B cell (primary cell): Measurements from ENCODE around the gene TTLL11. TPM values are rescaled to one million over a fixed set of nuclear protein-coding genes. Genes with fewer than 3 reads are reported as not detected.

ENCODE experiments used
- ATAC-seq: fragments of 200-7000 bp; cut with Tn5 transposase; one replicate; pipeline ENCODE4 v1.10.0; 2021; ENCODE audit warnings: low read depth, mild to moderate bottlenecking, moderate number of reproducible peaks, moderate library complexity
- CTCF ChIA-PET: fragments of 350-600 bp; sonication (Branson Sonifier 250); formaldehyde crosslinking; loops from one replicate; lab custom pipeline; 2021; ENCODE audit warnings: antibody characterized with exemption, inconsistent platforms; lab: Charles Lee
- POLR2A ChIA-PET: fragments of 350-600 bp; sonication (Branson Sonifier 250); formaldehyde crosslinking; loops from one replicate; lab custom pipeline; 2021; ENCODE audit warnings: antibody characterized with exemption; lab: Charles Lee
- DNase-seq: peaks from one replicate; pipeline ENCODE4 v3.0.0; 2013
- H2AFZ ChIP-seq: 2 replicates; pipeline ENCODE4 v1.6.1; 2012; ENCODE audit warnings: mild to moderate bottlenecking, low read depth, low read length; ENCODE audit not compliant: insufficient read depth, poor library complexity, severe bottlenecking
- H3K27ac ChIP-seq, 2 donors: 1 replicate in 1 of 2; 2 replicates in 1 of 2; pipeline ENCODE4 v1.5.1; 2012 to 2013; ENCODE audit warnings: low read length in 2 of 2, mild to moderate bottlenecking in 2 of 2, moderate library complexity in 1 of 2
- H3K27me3 ChIP-seq, 4 experiments: fragments of 200-600 bp in 1 of 4; sonication (generic) in 1 of 4; replicated peaks in 1 of 4; 1 replicate in 2 of 4; 2 replicates in 2 of 4; pipeline versions ENCODE4 v1.6.1 to v1.7.0; 2013 to 2016; ENCODE audit warnings: low read length in 3 of 4, mild to moderate bottlenecking in 2 of 4, mixed read lengths in 1 of 4, moderate library complexity in 1 of 4; ENCODE audit not compliant: insufficient read depth in 4 of 4, control insufficient read depth in 3 of 4; ENCODE audit errors: control extremely low read depth in 1 of 4
- H3K36me3 ChIP-seq, 2 experiments: replicated peaks in 1 of 2; 1 replicate in 1 of 2; 2 replicates in 1 of 2; pipeline versions ENCODE4 v1.6.1 to v1.7.1; 2013; ENCODE audit warnings: low read length in 1 of 2; ENCODE audit not compliant: insufficient read depth in 2 of 2, control insufficient read depth in 1 of 2; ENCODE audit errors: control extremely low read depth in 1 of 2, extremely low read depth in 1 of 2
- H3K4me1 ChIP-seq, 2 donors: fragments of 200-600 bp in 1 of 2; sonication (generic) in 1 of 2; 1 replicate in 1 of 2; 2 replicates in 1 of 2; pipeline versions ENCODE4 v1.5.1 to v1.6.1; 2013 to 2017; ENCODE audit warnings: low read length in 2 of 2; ENCODE audit not compliant: control insufficient read depth in 2 of 2, insufficient read depth in 2 of 2
- H3K4me2 ChIP-seq: replicated peaks from 2 replicates; pipeline ENCODE3; 2012; ENCODE audit warnings: mild to moderate bottlenecking, low read depth, low read length; ENCODE audit not compliant: poor library complexity, severe bottlenecking
- H3K4me3 ChIP-seq, 5 experiments: fragments of 200-600 bp in 1 of 5; sonication (generic) in 1 of 5; 1 replicate in 3 of 5; 2 replicates in 2 of 5; pipeline versions ENCODE4 v1.5.1 to v1.7.0; 2011 to 2016; ENCODE audit warnings: low read length in 4 of 5, mild to moderate bottlenecking in 4 of 5, low read depth in 2 of 5, control low read depth in 1 of 5, moderate library complexity in 1 of 5; ENCODE audit not compliant: insufficient read depth in 1 of 5; ENCODE audit errors: control extremely low read depth in 1 of 5, extremely low read depth in 1 of 5
- H3K79me2 ChIP-seq: fragments of 200-600 bp; sonication (generic); one replicate; pipeline ENCODE4 v1.6.0; 2016; ENCODE audit warnings: low read length; ENCODE audit not compliant: control insufficient read depth, insufficient read depth
- H3K9ac ChIP-seq: fragments of 200-600 bp; sonication (generic); 2 replicates; pipeline ENCODE4 v1.6.1; 2017; ENCODE audit warnings: mild to moderate bottlenecking, low read length, moderate library complexity
- H3K9me3 ChIP-seq, 3 donors: one replicate each; pipeline versions ENCODE4 v1.6.1 to v1.7.1; 2013; ENCODE audit warnings: low read length in 2 of 3; ENCODE audit not compliant: control insufficient read depth in 2 of 3, insufficient read depth in 1 of 3; ENCODE audit errors: control extremely low read depth in 1 of 3
- H4K20me1 ChIP-seq: 2 replicates; pipeline ENCODE4 v1.6.0; 2012; ENCODE audit warnings: mild to moderate bottlenecking, low read length; ENCODE audit not compliant: insufficient read depth, control insufficient read depth, poor library complexity, severe bottlenecking
- H3K27ac Mint-ChIP-seq: one replicate; pipeline ENCODE4 v1.8.0; 2021; ENCODE audit warnings: mixed read lengths
- H3K27me3 Mint-ChIP-seq: one replicate; pipeline ENCODE4 v1.8.0; 2021; ENCODE audit warnings: mixed read lengths
- H3K4me1 Mint-ChIP-seq: one replicate; pipeline ENCODE4 v1.8.0; 2021; ENCODE audit warnings: mixed read lengths
- H3K4me3 Mint-ChIP-seq: one replicate; pipeline ENCODE4 v1.8.0; 2021; ENCODE audit warnings: mixed read lengths
- H3K9me3 Mint-ChIP-seq: one replicate; pipeline ENCODE4 v1.8.0; 2022; ENCODE audit warnings: mixed read lengths; ENCODE audit not compliant: insufficient read depth
- EZH2 ChIP-seq: IDR thresholded peaks from 2 replicates; pipeline ENCODE4 v1.6.1; 2012; ENCODE audit warnings: borderline replicate concordance, low read depth, mild to moderate bottlenecking, moderate library complexity, low read length; ENCODE audit not compliant: insufficient read depth, poor library complexity, severe bottlenecking
- WGBS: methylation state at CpG from one replicate; pipeline ENCODE4 v1.1.5; 2013; ENCODE audit warnings: missing lambda C conversion rate; ENCODE audit not compliant: insufficient coverage; 5-methylcytosine and 5-hydroxymethylcytosine counted together
- intact Hi-C: fragments of 100-400 bp; cut with micrococcal nuclease; formaldehyde crosslinking; loops from one replicate; pipeline ENCODE4 v1.10.0; 2022
- polyA plus RNA-seq: library from polyadenylated mRNA; depleted of rRNA; stranded (reverse); fragments of >200 nt; gene quantifications from 2 replicates; pipeline ENCODE4 v1.2.3, GENCODE V29; 2012
- total RNA-seq, 2 donors: library from RNA; stranded (reverse); fragments of 120-200 nt in 1 of 2; gene quantifications; 1 replicate in 1 of 2; 2 replicates in 1 of 2; pipeline versions ENCODE4 v1.2.3 to v1.2.4, GENCODE V29; 2013 to 2022
- TF ChIP-seq, protein P1 (sequence below): fragments of 200-600 bp; IDR thresholded peaks from one replicate; pipeline ENCODE4 v1.8.0; 2022; ENCODE audit warnings: antibody characterized with exemption, mild to moderate bottlenecking

The TTLL11 gene
- total and polyA plus RNA-seq, 2 donors (not counting 1 experiment from before 2014, with no cell fraction given) = 3.6 to 3.8 TPM

DNA sequence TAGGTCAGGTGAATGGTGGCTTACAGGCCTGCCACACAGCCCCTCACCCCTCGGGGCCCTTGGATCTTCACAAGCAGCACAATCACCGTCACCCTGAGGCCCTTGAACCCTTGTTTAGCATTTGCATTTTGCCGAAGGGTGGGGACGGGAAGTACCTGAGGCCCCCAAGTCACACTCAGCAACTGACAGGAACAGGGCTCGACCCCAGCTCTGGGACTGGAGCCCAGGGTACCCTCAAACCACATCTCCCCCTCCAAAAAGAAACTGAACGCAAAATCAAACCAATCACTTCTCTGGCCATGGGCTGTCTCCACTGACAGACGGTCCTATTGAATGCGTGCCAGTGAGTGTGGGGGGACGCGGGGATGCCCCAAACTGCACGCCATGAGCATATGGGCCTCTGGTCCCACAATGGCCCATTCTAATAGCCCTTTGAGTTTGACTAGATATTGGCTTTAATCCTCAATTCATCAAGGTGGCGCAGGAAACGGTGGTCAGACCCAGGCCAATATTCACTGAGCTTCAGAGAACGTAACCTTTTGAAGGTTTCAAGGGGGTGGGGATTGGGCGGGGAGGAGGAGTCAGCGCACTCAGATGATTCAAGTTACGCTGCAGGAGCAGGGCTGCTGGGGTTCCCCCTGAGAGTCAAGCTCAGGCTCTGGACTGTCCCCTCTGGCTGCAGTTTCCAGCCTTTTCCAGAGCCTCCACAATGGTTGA lies 265.7 kb downstream of the TTLL11 start:
- ChIA-PET CTCF (no interaction called here), POLR2A (no interaction called here)
- H3K4me3 Mint-ChIP-seq = no peak overlapping the region
- H3K4me1 ChIP-seq = no peaks in the 10 kb centered on the region
- no peak overlapping the region for H3K4me2 ChIP-seq
- H3K9me3 Mint-ChIP-seq = no peaks in the 10 kb centered on the region
- TF ChIP-seq, protein P1, sequence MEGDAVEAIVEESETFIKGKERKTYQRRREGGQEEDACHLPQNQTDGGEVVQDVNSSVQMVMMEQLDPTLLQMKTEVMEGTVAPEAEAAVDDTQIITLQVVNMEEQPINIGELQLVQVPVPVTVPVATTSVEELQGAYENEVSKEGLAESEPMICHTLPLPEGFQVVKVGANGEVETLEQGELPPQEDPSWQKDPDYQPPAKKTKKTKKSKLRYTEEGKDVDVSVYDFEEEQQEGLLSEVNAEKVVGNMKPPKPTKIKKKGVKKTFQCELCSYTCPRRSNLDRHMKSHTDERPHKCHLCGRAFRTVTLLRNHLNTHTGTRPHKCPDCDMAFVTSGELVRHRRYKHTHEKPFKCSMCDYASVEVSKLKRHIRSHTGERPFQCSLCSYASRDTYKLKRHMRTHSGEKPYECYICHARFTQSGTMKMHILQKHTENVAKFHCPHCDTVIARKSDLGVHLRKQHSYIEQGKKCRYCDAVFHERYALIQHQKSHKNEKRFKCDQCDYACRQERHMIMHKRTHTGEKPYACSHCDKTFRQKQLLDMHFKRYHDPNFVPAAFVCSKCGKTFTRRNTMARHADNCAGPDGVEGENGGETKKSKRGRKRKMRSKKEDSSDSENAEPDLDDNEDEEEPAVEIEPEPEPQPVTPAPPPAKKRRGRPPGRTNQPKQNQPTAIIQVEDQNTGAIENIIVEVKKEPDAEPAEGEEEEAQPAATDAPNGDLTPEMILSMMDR = no peak
- no peak for TF ChIP-seq EZH2
- H3K9ac ChIP-seq = no peak overlapping the region
- H4K20me1 ChIP-seq = no peaks in the 10 kb centered on the region
- ATAC-seq (no peak), DNase-seq (no peak)
- no peaks in the 10 kb centered on the region for H3K36me3 ChIP-seq
- intact Hi-C loops = no loop called here
- H3K27me3 Mint-ChIP-seq = no peaks in the 10 kb centered on the region
- no peaks in the 10 kb centered on the region for H3K79me2 ChIP-seq
- H2AFZ ChIP-seq = no peak overlapping the region
- no peaks in the 10 kb centered on the region for H3K9me3 ChIP-seq
- H3K4me3 ChIP-seq = no peak overlapping the region
- H3K4me1 Mint-ChIP-seq = no peaks in the 10 kb centered on the region
- no peak overlapping the region for H3K27ac ChIP-seq
- H3K27ac Mint-ChIP-seq = no peak overlapping the region
- 93% methylated on average over 17 of the region's 17 CpGs for WGBS
- no peaks in the 10 kb centered on the region for H3K27me3 ChIP-seq

DNA sequence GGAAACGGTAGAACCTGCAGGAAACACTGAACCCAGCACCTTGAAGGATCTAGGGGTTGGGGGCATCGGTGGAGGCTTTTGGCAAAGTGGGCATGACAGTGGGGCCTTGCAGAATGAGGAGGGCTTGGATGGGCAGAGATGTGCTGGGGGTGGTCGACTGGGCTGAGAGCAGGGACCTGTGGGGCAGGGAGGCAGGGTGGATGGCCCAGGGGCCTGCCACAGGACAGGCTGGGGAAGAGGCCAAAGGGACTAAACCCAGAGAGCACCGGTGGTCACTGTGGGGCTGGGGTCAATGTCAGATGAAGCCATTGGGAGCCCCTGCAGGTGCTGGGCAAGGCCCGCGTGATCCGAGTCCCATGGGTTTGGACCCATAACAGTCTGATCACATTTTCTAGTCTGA lies 266.4 kb downstream of the TTLL11 start:
- H4K20me1 ChIP-seq = no peaks in the 10 kb centered on the region
- no peak overlapping the region for H3K4me2 ChIP-seq
- H3K9me3 ChIP-seq = no peaks in the 10 kb centered on the region
- no peak overlapping the region for H2AFZ ChIP-seq
- Mint-ChIP-seq H3K27me3 (no peaks in the 10 kb centered on the region), H3K4me1 (peaks cover 5% of the 10 kb centered on the region), H3K27ac (no peak overlapping the region), H3K9me3 (no peaks in the 10 kb centered on the region), H3K4me3 (no peak overlapping the region)
- no peaks in the 10 kb centered on the region for H3K79me2 ChIP-seq
- intact Hi-C loops = no loop called here
- no peaks in the 10 kb centered on the region for H3K27me3 ChIP-seq
- H3K27ac ChIP-seq = no peak overlapping the region
- no peaks in the 10 kb centered on the region for H3K36me3 ChIP-seq
- H3K9ac ChIP-seq = no peak overlapping the region
- no peak for TF ChIP-seq EZH2
- TF ChIP-seq, protein P1 = no peak
- CTCF ChIA-PET = no interaction called here
- no peaks in the 10 kb centered on the region for H3K4me1 ChIP-seq
- DNase-seq (no peak), ATAC-seq (no peak)
- WGBS = 92% methylated on average over 4 of the region's 7 CpGs
- H3K4me3 ChIP-seq = no peak overlapping the region
- POLR2A ChIA-PET = no interaction called here
